ENCODE measurements around the gene BAIAP2. TPM values are rescaled to one million over a fixed set of nuclear protein-coding genes. Genes with fewer than 3 reads are reported as not detected.
"Not testable (repeated sequence)": the region's sequence is repeated elsewhere in the genome, so short reads cannot be mapped to it uniquely, and the experiment has no call there.

The BAIAP2 gene
- polyA plus RNA-seq, 4 donors = 30.8 to 48.7 (median 37.2) TPM

- DNase-seq (ENCODE audit: low read depth in 4 of 4, low spot score in 3 of 4) = no peak
These were observed 98.1 kb downstream of the BAIAP2 start for GRCh38 chr17:81132770-81133723.

GRCh38 chr17:81134064-81134781 is 99.3 kb downstream of the BAIAP2 start:
- DNase-seq (ENCODE audit: low read depth in 4 of 4, low spot score in 3 of 4) = no peak

- no peak for DNase-seq (ENCODE audit: low read depth in 4 of 4, low spot score in 3 of 4)
These were observed 100.7 kb downstream of the BAIAP2 start for GRCh38 chr17:81135505-81136278.

- DNase-seq (ENCODE audit: low read depth in 4 of 4, low spot score in 3 of 4) = no peak
These were observed 101.4 kb downstream of the BAIAP2 start for GRCh38 chr17:81136366-81136765.

GRCh38 chr17:81137248-81137647 is 102.3 kb downstream of the BAIAP2 start:
- DNase-seq (ENCODE audit: low read depth in 4 of 4, low spot score in 3 of 4) = no peak

GRCh38 chr17:81138083-81138482 is 103.1 kb downstream of the BAIAP2 start:
- DNase-seq (ENCODE audit: low read depth in 4 of 4, low spot score in 3 of 4) = no peak

GRCh38 chr17:81138500-81138899 is 103.5 kb downstream of the BAIAP2 start:
- no peak for DNase-seq (ENCODE audit: low read depth in 4 of 4, low spot score in 3 of 4)

- no peak for DNase-seq (ENCODE audit: low read depth in 4 of 4, low spot score in 3 of 4)
These were observed 104.5 kb downstream of the BAIAP2 start for GRCh38 chr17:81139428-81139827.

GRCh38 chr17:81140018-81140417 is 105.1 kb downstream of the BAIAP2 start:
- DNase-seq (ENCODE audit: low read depth in 4 of 4, low spot score in 3 of 4) = no peak

GRCh38 chr17:81140695-81141094 is 105.7 kb downstream of the BAIAP2 start:
- DNase-seq (ENCODE audit: low read depth in 4 of 4, low spot score in 3 of 4) = no peak

GRCh38 chr17:81142301-81143199 is 107.6 kb downstream of the BAIAP2 start:
- peak in 3 of 4 donors; percentile 50 to 62 (median 58) for DNase-seq (ENCODE audit: low read depth in 4 of 4, low spot score in 3 of 4)

- no peak for DNase-seq (ENCODE audit: low read depth in 4 of 4, low spot score in 3 of 4)
These were observed 108.2 kb downstream of the BAIAP2 start for GRCh38 chr17:81143200-81143527.

GRCh38 chr17:81143717-81144422 is 108.9 kb downstream of the BAIAP2 start:
- no peak for DNase-seq (ENCODE audit: low read depth in 4 of 4, low spot score in 3 of 4)

GRCh38 chr17:81144423-81144781 is 109.5 kb downstream of the BAIAP2 start:
- no peak for DNase-seq (ENCODE audit: low read depth in 4 of 4, low spot score in 3 of 4)

GRCh38 chr17:81146208-81146607 is 111.3 kb downstream of the BAIAP2 start:
- not testable (repeated sequence) for DNase-seq (ENCODE audit: low read depth in 4 of 4, low spot score in 3 of 4)

GRCh38 chr17:81147701-81148100 is 112.8 kb downstream of the BAIAP2 start:
- no peak for DNase-seq (ENCODE audit: low read depth in 4 of 4, low spot score in 3 of 4)

- DNase-seq (ENCODE audit: low read depth in 4 of 4, low spot score in 3 of 4) = no peak
These were observed 113.6 kb downstream of the BAIAP2 start for GRCh38 chr17:81148571-81148970.

GRCh38 chr17:81148986-81149533 is 114.1 kb downstream of the BAIAP2 start:
- no peak for DNase-seq (ENCODE audit: low read depth in 4 of 4, low spot score in 3 of 4)

- no peak for DNase-seq (ENCODE audit: low read depth in 4 of 4, low spot score in 3 of 4)
These were observed 115.6 kb downstream of the BAIAP2 start for GRCh38 chr17:81150377-81151077.
